Sciatic nerve (tissue), 2 donors: ENCODE measurements around the gene TRIM28. TPM values are rescaled to one million over a fixed set of nuclear protein-coding genes. Genes with fewer than 3 reads are reported as not detected.
"Not testable (repeated sequence)": the region's sequence is repeated elsewhere in the genome, so short reads cannot be mapped to it uniquely, and the experiment has no call there.

Source experiments
- ATAC-seq: fragments of 200-7000 bp; cut with Tn5 transposase; one replicate; pipeline ENCODE4 v1.9.1; 2020; ENCODE audit warnings: mild to moderate bottlenecking, moderate library complexity
- DNase-seq: peaks from one replicate; pipeline ENCODE4 v3.0.0-alpha.2; 2020; ENCODE audit warnings: low spot score
- intact Hi-C: fragments of 100-400 bp; cut with DNase I; formaldehyde crosslinking; loops from one replicate; pipeline ENCODE4 v1.14.2; 2022
- total RNA-seq: library from RNA; stranded (reverse); fragmentation: NEBNext Ultra II Directional; extraction: Animal tissue kit (Norgen Biotek cat#: 25700); gene quantifications from one replicate; pipeline ENCODE4 v1.2.1, GENCODE V29; 2021
- donor health status: DM: no; HTN: no; CAD: no.
- donor health status: DM: no; HTN: no; CAD: no.

Gene TRIM28
- total RNA-seq, 1 donor from 2014 or later, result 168 TPM

DNA sequence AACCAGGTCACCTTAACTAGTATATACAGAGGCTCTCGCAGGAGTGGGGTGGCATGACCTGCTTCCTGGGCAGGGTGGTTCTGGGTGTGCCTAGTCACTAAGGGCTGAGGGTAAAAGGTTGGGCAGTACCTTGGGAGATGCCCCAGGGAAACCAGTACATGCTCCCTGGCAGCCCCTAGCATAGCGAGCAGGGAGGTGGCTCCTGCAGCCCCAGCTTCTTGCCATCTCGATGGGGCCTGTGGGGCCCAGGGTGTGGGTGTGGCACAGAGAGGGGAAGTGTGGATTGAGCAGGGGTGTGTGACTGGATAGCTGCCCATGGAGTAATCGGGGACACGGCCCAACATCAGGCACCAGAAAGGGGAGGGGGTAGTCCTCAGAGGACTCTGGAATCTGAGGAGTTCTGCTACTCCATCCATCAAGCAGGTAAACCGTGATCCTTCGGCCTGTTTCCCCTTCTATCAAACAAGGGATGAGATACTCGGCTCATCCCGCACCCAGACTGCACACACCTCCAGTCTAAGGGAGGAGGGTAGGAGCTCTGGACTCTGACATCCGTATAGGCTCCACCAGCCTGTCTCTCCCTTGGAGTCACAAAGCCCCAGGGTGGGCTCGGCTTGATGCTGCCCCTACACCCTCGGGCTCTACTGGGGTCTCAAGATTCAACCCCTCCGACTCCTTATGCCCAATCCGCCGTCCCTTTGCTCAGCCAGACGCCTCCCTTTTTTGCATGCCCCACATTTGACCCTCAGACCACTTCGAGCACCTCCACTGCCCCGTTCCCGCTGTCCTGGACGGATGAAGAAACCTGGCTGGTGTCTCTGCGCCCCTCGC lies 25.4 kb upstream of the TRIM28 start:
- ATAC-seq, result no peak
- intact Hi-C loops, result no loop called here
- DNase-seq, result no peak

DNA sequence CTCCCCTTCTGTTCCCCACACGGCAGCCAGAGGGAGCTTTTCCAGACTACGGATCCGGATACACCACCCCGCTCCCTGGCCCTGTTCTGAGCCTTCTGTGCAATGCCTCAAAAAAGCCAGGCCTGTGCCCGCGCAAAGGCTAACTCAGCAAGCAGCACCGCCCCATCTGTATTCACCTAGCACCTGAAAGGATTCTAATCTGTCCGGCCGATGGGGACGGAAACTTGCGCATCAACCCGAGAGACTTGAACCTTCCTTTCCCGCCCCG lies 24.8 kb upstream of the TRIM28 start:
- DNase-seq, result peak; percentile 76
- ATAC-seq, result peak; percentile 60
- intact Hi-C loops, result no loop called here

DNA sequence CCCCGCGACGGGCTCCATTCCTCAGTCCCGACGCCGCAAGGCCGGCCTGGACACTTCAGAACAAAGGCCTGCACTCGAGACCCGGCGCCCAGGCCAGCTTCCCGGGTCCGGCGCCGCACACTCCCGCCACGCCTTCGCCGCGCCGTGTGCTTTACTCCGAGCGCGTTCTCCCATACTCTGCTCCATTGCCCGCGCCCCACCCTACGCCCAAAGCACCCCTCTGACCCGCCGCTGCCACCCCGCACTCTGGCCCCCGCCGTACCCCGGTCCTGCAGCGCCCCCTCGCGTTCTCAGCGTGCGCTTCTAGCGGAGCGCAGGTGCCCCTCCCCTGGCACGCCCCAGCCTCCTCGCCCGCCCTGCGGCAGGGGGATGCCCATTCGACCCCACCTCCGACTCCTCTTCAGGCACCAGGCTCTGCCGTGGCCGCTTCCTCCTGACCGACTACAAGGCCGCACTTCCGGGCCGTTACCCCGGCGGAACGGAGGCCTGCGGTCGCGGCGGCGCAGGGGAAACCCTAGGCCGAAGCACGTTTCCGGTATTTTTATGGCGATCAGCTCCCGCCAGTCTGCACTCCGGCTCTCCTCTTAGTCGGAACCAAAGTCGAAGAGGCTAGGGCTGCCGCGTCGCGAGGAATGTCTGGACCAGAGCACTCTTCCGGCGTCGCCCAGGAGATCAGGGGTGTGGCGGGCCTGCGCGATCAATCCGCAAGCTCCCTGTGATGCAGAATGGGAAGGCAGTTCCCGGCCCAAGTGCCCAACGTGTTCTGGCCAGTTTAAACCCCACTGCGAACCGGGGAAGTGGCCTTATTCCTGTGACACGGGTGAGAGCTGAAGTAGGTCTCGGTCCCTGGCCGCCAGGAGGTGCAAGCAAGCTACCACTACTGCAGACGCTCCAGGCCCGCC lies 24.3 kb upstream of the TRIM28 start, which contains the start of gene ZBTB45:
Gene ZBTB45, minus strand, starts transcription at position 456 of the 902 bp plus-strand sequence. CDS start 2,137 bp downstream, outside the sequence.
- ATAC-seq (peak; percentile 94), DNase-seq (peak; percentile 94)
- intact Hi-C loops, result no loop called here

DNA sequence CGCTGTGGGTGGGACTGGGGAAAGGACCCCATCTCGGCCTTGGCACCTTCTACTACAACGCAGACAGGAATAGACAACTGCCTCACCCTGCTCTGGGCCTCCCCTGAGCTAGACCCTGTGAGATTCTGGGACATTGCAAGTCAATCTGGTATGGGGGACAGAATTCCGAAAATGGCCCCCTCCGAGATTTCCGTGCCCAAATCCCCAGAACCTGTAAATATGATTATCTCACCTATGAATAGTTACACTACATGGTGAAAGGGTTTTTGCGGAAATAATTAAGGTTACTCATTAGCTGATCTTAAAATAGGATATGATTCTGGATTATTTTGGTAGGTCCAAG lies 23.6 kb upstream of the TRIM28 start:
- ATAC-seq (no peak), DNase-seq (no peak)
- intact Hi-C loops, result no loop called here

DNA sequence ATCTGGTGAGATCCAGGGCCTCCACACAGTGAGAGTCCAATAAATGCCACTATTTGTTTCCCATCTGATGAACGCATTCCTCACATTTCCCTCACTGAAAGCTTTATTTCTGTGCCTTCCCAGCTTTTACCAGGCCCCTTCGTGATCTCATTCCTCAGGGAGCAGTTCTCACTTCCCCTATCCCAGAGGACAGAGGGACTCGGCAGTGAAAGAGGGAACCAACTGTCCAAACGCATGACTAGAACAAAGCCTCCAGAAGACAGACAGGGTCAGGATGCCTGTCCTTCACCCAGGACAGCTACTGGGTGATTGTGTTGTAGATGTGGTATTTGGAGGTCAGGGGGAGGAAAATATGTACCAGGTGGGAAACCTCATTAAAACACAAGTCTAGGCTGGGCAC lies 22.2 kb upstream of the TRIM28 start:
- intact Hi-C loops, result no loop called here
- ATAC-seq (no peak), DNase-seq (no peak)

DNA sequence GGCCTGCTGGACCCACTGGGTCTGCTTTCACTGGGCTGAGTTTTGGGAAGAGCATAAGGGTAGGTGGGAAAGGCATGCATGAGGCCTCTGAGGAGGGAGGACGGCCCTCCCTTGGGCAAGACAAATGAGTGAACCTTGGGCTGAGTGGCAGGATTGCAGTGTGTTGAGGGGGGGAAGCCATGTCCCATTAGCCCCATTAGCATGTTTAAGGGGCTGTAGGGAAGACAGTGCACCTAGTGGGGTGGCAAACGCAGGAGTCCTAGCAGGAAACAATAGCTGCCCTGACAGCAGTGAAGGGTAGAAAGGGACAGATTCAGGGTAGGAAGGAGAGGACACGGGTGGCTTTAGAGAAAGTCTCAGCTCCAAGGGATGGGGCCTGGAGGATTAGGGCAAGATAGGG lies 21.2 kb upstream of the TRIM28 start:
- ATAC-seq, result no peak
- intact Hi-C loops, result no loop called here
- DNase-seq, result no peak

DNA sequence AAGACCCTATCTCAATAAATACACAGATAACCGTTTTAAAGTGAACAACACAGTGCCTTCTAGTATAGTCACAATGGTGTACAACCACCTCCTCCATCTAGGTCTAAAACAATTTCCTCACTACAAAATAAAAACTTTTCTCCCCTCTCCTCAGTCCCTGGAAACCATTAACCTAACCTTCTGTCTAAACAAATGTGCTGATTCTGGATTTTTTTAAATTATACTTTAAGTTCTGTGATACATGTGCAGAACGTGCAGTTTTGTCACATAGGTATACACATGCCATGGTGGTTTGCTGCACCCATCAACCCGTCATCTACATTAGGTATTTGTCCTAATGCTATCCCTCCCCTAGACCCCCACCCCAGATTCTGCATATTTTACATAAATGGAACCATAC lies 14.5 kb upstream of the TRIM28 start:
- ATAC-seq (no peak), DNase-seq (no peak)
- intact Hi-C loops, result no loop called here

DNA sequence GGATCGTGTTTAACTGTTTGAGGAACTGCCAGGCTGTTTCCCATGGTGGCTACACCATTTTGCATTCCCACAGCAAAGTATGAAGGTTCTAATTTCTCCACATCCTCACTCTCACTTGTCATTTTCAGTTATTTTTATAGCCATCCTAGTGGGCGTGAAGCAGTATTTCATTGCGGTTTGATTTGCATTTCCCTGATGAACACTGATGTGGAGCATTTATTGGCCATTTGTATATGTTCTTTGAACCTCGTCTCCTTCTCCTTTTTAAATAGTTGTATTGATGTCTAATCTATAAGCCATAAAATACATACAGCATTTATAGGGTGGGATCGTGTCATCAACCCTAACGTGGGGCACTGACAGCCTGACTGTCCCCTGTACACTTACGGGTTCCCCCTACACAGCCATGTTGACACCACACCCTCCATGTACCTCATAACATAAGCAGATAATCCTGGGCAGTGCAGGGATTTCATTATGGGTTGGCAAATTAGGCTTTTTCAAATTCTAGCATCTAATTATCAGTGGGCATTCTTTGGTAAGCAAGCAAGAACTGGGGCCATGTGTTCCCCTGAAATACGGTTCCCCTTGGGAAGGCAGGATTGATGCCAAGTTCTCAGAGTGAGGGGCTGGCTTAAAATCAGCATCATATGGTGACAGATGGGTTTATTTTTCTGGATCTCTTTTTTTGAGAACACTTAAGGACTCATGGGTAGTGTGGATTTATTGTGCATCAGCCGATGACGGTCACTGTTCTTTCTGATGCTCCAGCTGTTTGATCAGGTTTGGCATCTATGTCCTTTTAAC lies 12.6 kb upstream of the TRIM28 start:
- DNase-seq, result no peak
- intact Hi-C loops, result no loop called here
- ATAC-seq, result no peak

DNA sequence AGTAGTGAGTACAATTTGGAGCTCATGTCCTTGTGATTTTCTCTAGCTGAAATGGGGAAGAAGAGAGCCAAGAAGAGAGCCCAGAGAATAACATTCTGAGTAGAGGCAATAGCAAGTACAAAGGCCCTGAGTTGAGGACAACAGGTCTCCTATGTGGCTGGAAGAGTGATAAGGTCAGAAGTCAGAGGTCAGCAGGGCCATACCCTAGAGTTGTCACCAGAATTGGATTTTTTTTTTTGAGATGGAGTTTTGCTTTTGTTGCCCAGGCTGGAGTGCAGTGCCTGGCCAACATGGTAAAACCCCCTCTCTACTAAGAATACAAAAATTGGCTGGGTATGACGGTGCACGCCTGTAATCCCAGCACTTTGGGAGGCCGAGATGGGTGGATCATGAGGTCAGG lies 8.0 kb upstream of the TRIM28 start:
- intact Hi-C loops, result no loop called here
- ATAC-seq, result no peak
- DNase-seq, result no peak

DNA sequence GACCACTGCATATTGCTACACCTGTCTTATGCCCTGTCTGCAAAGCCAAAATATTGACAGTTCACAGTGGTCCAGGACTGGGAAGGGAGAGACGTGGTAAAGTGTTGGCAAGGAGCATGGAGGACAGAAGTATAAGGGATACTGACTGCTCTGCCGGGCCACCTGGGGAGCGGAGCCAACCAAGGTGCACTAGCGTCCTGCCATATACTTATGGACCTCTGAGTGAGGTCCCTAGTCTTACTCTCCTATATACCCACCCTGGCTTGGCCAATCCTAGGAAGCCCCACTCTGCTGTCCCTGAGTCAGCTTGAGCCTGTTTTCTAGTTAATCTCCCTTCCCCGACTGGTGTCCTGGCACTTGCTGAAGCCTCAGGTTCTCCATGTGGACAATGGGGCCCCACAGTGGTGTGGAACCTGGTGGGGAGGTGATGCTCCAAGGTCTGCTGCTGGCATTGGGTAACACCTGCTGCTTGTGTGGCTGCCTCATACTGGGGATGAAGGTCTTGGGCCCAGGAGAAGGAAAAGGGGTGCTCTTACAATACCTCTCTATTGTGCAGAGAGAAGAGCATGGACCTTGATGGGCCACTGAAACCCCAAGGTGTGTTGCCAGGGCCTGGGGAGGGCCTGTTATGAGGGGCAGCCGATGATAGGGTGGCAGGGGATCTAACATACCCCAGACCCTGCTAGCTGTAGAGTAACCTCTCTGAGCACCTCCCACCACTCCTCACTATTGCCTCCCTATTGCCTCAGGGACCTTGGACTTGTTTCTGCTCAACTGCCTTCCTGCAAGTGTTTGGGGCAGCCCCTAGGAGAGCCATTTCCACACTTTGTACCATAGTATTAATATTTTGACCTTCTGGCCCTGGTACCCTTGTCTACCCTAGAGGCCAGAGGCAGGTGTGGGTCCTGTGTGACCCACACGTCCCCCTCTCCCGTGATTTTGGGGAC lies 6.7 kb upstream of the TRIM28 start:
- ATAC-seq (no peak), DNase-seq (no peak)
- intact Hi-C loops, result no loop called here

DNA sequence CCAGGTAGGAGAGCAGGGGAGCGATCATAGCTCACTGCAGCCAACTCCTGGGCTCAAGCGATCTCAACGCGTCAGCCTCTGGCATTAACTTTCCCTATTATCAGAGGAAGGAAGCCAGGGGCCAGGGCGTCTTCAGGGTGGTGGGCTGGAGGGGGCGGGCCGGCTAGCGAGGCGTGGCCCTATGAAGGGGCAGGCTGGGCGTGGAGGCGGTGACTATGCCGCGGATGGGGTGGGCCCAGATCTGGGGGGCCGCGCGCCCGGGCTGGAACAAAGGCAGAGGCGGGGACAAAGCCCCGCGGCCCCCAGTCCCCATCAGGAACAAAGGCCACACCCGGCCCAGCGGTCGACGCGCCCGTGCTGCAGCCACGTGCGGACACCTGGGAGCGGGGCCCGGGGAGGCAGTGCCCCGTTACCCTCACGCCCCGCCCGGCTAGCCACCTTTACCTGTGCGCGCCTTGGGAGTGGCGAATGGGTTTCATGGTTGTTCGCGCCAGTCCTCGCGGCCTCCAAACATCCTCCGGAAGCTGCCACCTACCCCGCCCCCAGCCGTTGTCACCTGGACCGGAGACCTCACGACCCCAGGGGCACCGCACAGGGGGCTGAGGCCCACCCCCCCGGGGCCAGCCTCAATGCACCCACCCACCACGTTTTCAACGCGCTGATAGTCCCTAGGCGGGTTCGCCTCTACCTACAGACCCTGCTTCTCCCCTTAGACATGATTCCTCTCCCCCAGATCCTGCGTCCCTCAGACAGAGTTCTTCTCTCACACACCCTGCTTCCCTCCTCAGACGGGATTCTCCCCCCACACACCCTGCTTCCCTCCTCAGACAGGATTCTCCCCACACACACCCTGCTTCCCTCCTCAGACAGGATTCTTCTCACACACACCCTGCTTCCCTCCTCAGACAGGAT lies 5.4 kb upstream of the TRIM28 start:
- intact Hi-C loops, result no loop called here
- ATAC-seq (peak; percentile 46), DNase-seq (no peak)

DNA sequence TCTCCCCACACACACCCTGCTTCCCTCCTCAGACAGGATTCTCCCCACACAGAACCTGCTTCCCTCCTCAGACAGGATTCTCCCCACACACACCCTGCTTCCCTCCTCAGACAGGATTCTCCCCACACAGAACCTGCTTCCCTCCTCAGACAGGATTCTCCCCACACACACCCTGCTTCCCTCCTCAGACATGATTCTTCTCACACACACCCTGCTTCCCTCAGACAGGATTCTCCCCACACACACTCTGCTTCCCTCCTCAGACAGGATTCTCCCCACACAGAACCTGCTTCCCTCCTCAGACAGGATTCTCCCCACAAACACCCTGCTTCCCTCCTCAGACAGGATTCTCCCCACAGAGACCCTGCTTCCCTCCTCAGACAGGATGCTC lies 4.7 kb upstream of the TRIM28 start:
- ATAC-seq, intact Hi-C loops, DNase-seq: not testable (repeated sequence)

DNA sequence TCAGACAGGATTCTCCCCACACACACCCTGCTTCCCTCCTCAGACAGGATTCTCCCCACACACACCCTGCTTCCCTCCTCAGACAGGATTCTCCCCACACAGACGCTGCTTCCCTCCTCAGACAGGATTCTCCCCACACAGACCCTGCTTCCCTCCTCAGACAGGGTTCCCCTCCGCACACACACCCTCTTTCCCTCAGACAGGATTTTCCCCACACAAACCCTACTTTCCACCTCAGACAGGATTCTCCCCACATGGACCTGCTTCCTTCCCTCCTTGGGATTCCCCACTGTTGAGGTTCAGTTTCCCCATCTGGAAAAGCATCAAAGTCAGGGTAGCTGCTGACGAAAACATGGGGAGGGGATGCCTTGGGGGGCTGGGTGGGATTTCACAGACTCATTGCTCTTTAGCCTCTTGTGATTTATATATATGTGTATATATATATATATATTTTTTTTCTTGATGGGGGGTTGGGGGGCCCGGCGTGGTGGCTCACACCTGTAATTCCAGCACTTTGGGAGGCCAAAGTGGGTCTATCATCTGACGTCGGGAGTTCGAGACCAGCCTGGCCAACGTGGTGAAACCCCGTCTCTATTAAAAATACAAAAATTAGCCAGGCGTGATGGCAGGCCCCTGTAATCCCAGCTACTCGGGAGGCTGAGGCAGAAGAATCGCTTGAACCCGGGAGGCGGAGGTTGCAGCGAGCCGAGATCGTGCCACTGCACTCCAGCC lies 1.1 kb upstream of the TRIM28 start:
- DNase-seq, intact Hi-C loops, ATAC-seq: not testable (repeated sequence)

DNA sequence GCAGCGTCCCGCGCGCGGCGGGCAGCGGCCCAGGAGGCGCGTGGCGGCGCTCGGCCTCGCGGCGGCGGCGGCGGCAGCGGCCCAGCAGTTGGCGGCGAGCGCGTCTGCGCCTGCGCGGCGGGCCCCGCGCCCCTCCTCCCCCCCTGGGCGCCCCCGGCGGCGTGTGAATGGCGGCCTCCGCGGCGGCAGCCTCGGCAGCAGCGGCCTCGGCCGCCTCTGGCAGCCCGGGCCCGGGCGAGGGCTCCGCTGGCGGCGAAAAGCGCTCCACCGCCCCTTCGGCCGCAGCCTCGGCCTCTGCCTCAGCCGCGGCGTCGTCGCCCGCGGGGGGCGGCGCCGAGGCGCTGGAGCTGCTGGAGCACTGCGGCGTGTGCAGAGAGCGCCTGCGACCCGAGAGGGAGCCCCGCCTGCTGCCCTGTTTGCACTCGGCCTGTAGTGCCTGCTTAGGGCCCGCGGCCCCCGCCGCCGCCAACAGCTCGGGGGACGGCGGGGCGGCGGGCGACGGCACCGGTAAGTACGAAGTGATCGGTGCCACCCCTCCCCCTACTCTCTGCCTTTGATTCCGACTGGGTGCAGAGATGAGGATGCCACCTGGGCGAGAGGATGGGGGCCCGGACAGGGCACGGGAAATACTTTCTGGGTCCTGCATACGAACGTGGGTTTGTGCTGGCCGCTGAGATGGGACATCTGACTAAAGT lies 874 bp downstream of the TRIM28 start:
- intact Hi-C loops, result no loop called here
- no peak for DNase-seq

DNA sequence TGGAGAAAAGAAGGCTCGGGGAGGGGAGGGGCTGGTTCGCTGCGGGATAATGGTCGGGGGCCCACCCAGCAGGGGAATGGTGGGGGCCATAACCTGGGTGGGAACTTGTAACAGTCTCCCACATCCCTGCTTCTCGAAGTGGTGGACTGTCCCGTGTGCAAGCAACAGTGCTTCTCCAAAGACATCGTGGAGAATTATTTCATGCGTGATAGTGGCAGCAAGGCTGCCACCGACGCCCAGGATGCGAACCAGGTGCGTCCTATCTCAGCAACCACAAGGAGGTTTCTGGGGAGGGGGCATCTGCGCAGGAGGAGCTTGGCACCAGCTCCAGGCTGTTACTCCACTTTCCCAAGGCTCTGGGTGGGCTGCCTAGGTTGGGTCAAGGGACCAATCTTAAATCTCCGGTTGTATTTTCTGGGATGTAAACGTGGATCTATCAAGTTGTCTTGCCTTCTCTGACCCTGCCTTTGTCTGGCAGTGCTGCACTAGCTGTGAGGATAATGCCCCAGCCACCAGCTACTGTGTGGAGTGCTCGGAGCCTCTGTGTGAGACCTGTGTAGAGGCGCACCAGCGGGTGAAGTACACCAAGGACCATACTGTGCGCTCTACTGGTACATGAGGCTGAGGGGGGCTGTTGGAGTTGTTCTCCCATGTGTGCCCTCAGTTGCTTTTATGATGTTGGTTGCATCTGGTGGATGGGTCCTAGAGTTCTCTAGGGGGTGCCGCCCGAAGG lies 1.6 kb downstream of the TRIM28 start:
- no peak for ATAC-seq

More for the DNA sequence above, 874 bp downstream of the TRIM28 start:
- no peak for ATAC-seq

More for the DNA sequence above, 1.6 kb downstream of the TRIM28 start:
- no peak for DNase-seq
- intact Hi-C loops, result no loop called here
